ACHN (cell line): ENCODE measurements around the gene SLC25A29.
"Not testable (repeated sequence)": the region's sequence is repeated elsewhere in the genome, so short reads cannot be mapped to it uniquely, and the experiment has no call there.

Source experiments
- DNase-seq: peaks from one replicate; pipeline ENCODE4 v3.0.0-alpha.2; 2015
- in situ Hi-C: cut with HindIII; loops from 2 replicates; pipeline ENCODE4 v1.10.0; 2017; ENCODE audit warnings: low sequenced_read_pairs, low pct_ligation_motif_present, low pct_unique_long_range_greater_than_20kb

Gene SLC25A29

GRCh38 chr14:100306101-100306997, at the start of gene SLC25A29:
Gene SLC25A29 (minus strand): TSS chr14:100306444. CDS start chr14:100306232, 212 bp downstream.
- DNase-seq = peak; percentile 83

DNA sequence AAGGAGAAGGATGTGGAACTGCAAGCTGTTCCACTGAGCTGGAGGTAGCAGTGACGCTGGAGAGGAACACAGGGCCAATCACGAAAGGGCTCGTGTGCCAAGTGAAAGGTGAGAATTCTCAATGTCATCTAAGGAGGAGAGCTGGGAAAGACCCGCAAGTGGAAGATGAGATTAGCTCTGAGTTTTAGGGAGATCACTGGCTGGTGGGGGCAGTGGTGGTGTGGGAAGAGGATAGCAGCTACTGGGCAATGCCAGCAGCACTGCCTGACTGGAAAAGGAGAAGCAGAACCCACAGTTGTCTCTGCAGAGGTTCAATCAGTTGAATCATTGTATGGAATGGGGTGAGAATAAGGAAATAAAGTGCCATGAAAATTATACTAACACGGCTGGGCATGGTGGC, 44.7 kb upstream of the SLC25A29 start:
- DNase-seq = no peak
- in situ Hi-C loops = no loop called here

More at GRCh38 chr14:100306101-100306997, at the start of gene SLC25A29:
- in situ Hi-C loops = no loop called here

DNA sequence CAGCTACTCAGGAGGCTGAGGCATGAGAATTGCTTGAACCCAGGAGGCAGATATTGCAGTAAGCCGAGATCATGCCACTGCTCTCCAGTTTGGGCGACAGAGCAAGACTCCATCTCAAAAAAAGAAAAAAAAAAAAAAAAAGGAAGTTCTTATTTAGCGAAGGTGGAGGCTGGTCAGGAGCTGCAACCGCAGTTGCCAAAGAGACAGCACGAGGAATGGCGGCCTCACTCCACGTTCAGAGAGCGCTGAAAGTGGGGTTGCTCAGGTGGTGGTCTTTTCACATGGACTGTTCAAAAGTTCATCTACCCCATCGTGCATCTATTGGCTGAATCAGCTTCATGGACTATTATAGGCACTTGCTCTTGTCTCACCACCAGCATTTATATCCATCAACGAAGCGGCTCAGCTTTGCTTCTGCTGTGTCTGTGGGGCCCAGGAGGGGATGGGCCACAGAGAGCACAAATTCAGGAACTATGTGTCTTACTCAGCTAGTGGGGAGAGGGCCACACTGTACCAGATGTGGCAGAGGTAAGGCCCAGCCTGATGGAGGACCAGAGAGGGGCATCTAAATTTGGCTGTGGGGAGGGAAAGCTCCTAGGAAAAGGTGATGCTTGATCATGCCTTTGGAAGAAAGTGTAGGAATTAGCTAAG, 44.2 kb upstream of the SLC25A29 start:
- DNase-seq = no peak
- in situ Hi-C loops = no loop called here

- DNase-seq = no peak
These were observed 42.8 kb upstream of the SLC25A29 start for GRCh38 chr14:100348784-100349685.

DNA sequence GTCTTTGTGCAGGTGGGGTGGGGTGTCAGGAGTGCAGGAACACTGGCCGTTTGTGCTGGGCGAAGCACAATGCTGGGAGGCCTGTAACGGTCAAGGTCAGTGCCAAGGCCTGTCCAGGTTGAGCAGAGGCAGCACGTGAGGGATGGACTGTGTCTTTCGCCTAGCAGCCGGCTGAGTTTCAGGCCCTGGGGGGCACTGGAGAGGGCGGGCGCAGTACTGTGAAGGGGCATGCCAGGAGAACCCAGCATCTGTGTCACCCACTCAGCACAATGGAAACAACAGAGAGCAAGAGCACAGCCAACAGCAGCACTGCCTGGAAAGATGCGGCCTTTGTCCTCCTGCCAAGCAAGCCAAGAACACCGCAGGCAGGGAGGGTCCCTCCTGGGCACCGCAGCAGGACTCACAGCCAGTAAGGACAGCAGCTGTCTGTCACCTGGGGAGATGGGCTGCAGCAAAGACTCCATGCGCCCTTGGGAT, 42.0 kb upstream of the SLC25A29 start:
- in situ Hi-C loops = no loop called here
- no peak for DNase-seq

More at GRCh38 chr14:100348784-100349685, 42.8 kb upstream of the SLC25A29 start:
- in situ Hi-C loops = no loop called here

DNA sequence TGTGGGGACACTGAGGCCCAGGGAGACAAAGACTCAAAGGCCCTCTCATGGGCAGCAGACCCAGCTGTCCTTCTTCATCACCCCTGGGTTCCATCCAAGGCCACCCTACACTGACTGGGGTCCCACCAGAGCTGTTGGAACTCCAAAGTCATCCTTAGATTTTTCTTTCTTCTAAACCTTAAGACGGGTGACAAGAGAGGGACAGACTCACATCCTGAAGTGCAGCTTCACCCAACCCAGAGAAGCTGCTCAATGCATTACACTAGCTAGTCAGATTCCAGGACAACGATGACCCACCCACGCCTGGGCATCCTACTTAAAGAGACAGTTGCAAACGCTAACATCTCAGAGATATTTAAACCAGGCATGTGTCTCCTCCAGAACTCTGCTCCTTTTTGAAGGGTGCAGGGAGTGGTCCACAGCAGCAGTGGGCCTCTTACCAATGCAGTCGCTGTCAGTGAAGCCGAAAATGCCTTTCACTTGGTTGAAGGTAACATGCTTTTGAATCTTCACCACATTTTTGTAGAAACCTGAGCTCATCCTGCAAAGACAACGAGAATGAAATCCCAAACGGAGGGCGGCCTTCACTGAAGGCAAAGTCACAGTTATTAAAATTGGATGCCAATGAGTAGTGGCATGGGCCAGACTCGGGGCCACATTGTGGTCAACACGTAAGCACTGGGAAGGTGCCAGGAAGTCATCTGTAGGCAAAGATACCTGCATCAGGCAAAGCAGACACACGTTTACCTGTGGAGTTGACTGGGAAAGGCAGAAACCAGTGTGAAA, 40.3 kb upstream of the SLC25A29 start:
- no peak for DNase-seq
- in situ Hi-C loops = no loop called here

DNA sequence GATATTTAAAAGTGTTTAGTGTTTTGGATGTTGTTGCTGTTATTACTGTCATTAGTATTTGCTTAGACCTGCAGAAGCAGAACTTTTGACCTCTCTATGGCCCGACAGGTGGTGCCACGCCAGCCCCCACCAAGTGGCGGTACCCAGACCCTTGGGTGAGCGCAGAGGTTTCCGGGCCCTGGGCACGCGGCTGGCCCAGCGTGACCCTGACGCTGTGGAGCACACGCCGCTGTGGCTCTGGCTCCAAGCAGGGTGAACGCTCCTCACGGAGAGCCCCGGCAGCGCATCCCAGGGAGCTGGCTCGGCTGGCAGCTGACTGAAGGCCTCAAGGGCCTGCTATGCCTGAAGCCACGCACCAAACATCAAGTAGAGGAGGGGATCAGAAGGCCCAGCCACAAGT, 39.5 kb upstream of the SLC25A29 start:
- DNase-seq = no peak
- in situ Hi-C loops = no loop called here

GRCh38 chr14:100344657-100345056, 38.4 kb upstream of the SLC25A29 start:
- in situ Hi-C loops = not testable (repeated sequence)

GRCh38 chr14:100342826-100343225, 36.6 kb upstream of the SLC25A29 start:
- DNase-seq, in situ Hi-C loops: not testable (repeated sequence)

More at GRCh38 chr14:100344657-100345056, 38.4 kb upstream of the SLC25A29 start:
- DNase-seq = not testable (repeated sequence)

DNA sequence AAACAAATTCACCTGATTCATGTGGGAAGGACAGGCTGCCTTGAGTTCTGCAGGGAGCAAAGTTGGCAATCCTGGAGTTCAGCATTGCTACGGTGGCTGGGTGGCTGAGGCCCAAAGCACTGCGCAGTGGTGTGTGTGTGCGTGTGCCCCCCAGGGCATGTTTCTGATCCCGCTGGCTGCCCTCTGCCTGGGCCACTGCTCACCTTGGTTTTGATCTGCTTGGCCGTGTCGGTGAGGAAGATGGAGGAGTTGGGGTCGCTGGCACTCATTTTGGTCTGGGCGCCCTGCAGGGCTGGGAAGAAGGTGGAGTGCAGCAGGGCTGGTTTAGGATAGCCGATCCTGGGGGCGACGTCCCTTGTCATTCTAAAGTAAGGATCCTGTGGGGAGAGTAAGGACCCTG, 36.0 kb upstream of the SLC25A29 start:
- in situ Hi-C loops = no loop called here
- DNase-seq = no peak

GRCh38 chr14:100341301-100342031, 35.2 kb upstream of the SLC25A29 start:
- in situ Hi-C loops = no loop called here
- peak; percentile 41 for DNase-seq

- in situ Hi-C loops = no loop called here
- no peak for DNase-seq
These were observed 34.2 kb upstream of the SLC25A29 start for GRCh38 chr14:100340423-100340813.

- DNase-seq = no peak
- in situ Hi-C loops = no loop called here
These were observed 33.6 kb upstream of the SLC25A29 start for GRCh38 chr14:100339766-100340422.

GRCh38 chr14:100336618-100337530, 30.6 kb upstream of the SLC25A29 start:
- no peak for DNase-seq
- in situ Hi-C loops = no loop called here

GRCh38 chr14:100334904-100335303, 28.7 kb upstream of the SLC25A29 start:
- in situ Hi-C loops = no loop called here
- no peak for DNase-seq

GRCh38 chr14:100333827-100334226, 27.6 kb upstream of the SLC25A29 start:
- DNase-seq = no peak
- in situ Hi-C loops = no loop called here
